CD4-positive, CD25-positive, alpha-beta regulatory T cell (primary cell): ENCODE data around the gene FBXO48. TPM values are rescaled to one million over a fixed set of nuclear protein-coding genes. Genes with fewer than 3 reads are reported as not detected.
"Not testable (repeated sequence)": the region's sequence is repeated elsewhere in the genome, so short reads cannot be mapped to it uniquely, and the experiment has no call there.

Source experiments
- ATAC-seq, 2 donors: fragments of 150-1000 bp; cut with Tn5 transposase; one replicate each; pipeline ENCODE4 v1.10.0; 2021; ENCODE audit warnings: low read depth in 2 of 2, moderate number of reproducible peaks in 2 of 2, moderate library complexity in 1 of 2
- DNase-seq, 3 donors: peaks; one replicate each; pipeline versions ENCODE4 v3.0.0 to v3.0.0-alpha.2; 2012 to 2022; ENCODE audit warnings: mixed read lengths in 1 of 3
- H3K27ac ChIP-seq: one replicate; pipeline ENCODE4 v1.7.0; 2013; ENCODE audit warnings: mild to moderate bottlenecking, low read length; ENCODE audit not compliant: insufficient read depth, poor library complexity, severe bottlenecking
- H3K27me3 ChIP-seq: one replicate; pipeline ENCODE4 v1.7.0; 2013; ENCODE audit warnings: low read length; ENCODE audit not compliant: control insufficient read depth, insufficient read depth
- H3K36me3 ChIP-seq: one replicate; pipeline ENCODE4 v1.7.0; 2013; ENCODE audit warnings: mild to moderate bottlenecking, low read length, moderate library complexity; ENCODE audit not compliant: control insufficient read depth, insufficient read depth
- H3K4me1 ChIP-seq: 2 replicates; pipeline ENCODE4 v1.7.0; 2013; ENCODE audit warnings: mild to moderate bottlenecking, low read length; ENCODE audit not compliant: insufficient read depth, control insufficient read depth, poor library complexity, severe bottlenecking
- H3K4me3 ChIP-seq: one replicate; pipeline ENCODE4 v1.7.0; 2013; ENCODE audit warnings: low read depth, mild to moderate bottlenecking, low read length, moderate library complexity
- H3K9me3 ChIP-seq, 2 experiments: 1 replicate in 1 of 2; 2 replicates in 1 of 2; pipeline ENCODE4 v1.7.0; 2013; ENCODE audit warnings: low read length in 2 of 2, mild to moderate bottlenecking in 1 of 2, moderate library complexity in 1 of 2; ENCODE audit not compliant: control insufficient read depth in 2 of 2
- H3K27ac Mint-ChIP-seq, 3 donors: one replicate each; pipeline ENCODE4 v1.8.0; 2020 to 2022; ENCODE audit warnings: mild to moderate bottlenecking in 3 of 3, mixed read lengths in 3 of 3, moderate library complexity in 2 of 3
- H3K27me3 Mint-ChIP-seq: one replicate; pipeline ENCODE4 v1.8.0; 2022; ENCODE audit warnings: mild to moderate bottlenecking, mixed read lengths
- H3K36me3 Mint-ChIP-seq: one replicate; pipeline ENCODE4 v1.8.0; 2020; ENCODE audit warnings: mixed read lengths
- H3K4me1 Mint-ChIP-seq, 4 donors: one replicate each; pipeline ENCODE4 v1.8.0; 2020 to 2022; ENCODE audit warnings: mixed read lengths in 4 of 4, mild to moderate bottlenecking in 1 of 4
- H3K4me3 Mint-ChIP-seq, 4 donors: one replicate each; pipeline ENCODE4 v1.8.0; 2020 to 2022; ENCODE audit warnings: mild to moderate bottlenecking in 4 of 4, mixed read lengths in 4 of 4, moderate library complexity in 3 of 4
- H3K9me3 Mint-ChIP-seq, 7 donors: one replicate each; pipeline ENCODE4 v1.8.0; 2020 to 2022; ENCODE audit warnings: mixed read lengths in 7 of 7, mild to moderate bottlenecking in 3 of 7, moderate library complexity in 2 of 7
- polyA plus RNA-seq, 4 donors: library from polyadenylated mRNA; unstranded; fragments of 300-500 nt; fragmentation: Illumina TruSeq; gene quantifications; one replicate each; pipeline ENCODE4 v1.2.3, GENCODE V29; 2021
- total RNA-seq: library from RNA; stranded (reverse); gene quantifications from one replicate; pipeline ENCODE4 v1.2.3, GENCODE V29; 2022

Gene FBXO48
- total and polyA plus RNA-seq, 5 donors from 2014 or later, result 0.59 to 2.7 (median 1.0) TPM

- H3K27me3 ChIP-seq, result no peaks in the 10 kb centered on the region
- DNase-seq (no peak), ATAC-seq (peak; percentile 12 to 14)
- H3K4me1 Mint-ChIP-seq, result peaks cover 13 to 29% (median 21%) of the 10 kb centered on the region in 4 donors
- no peaks in the 10 kb centered on the region for H3K9me3 ChIP-seq
- no peaks in the 10 kb centered on the region for H3K36me3 ChIP-seq
- H3K27me3 Mint-ChIP-seq, result no peaks in the 10 kb centered on the region
- peak overlapping the region; percentile 0 to 77 (median 46) for H3K4me3 Mint-ChIP-seq
- H3K36me3 Mint-ChIP-seq, result peaks cover 7% of the 10 kb centered on the region
- H3K9me3 Mint-ChIP-seq, result peaks cover 0 to 6% (median 0%) of the 10 kb centered on the region in 7 donors
- H3K4me1 ChIP-seq, result peaks cover 24% of the 10 kb centered on the region
- H3K27ac ChIP-seq, result peak overlapping the region; percentile 57
- H3K4me3 ChIP-seq, result peak overlapping the region; percentile 78
- H3K27ac Mint-ChIP-seq, result peak overlapping the region; percentile 70 to 96 (median 78)
Observed at GRCh38 chr2:68505603-68506159, 38.6 kb upstream of the FBXO48 start.

GRCh38 chr2:68501768-68502167 lies 34.7 kb upstream of the FBXO48 start:
- Mint-ChIP-seq H3K4me3 (no peak overlapping the region), H3K36me3 (peaks cover 5% of the 10 kb centered on the region), H3K27me3 (no peaks in the 10 kb centered on the region), H3K9me3 (peaks cover 0 to 5% (median 2%) of the 10 kb centered on the region in 7 donors), H3K27ac (no peak overlapping the region), H3K4me1 (peaks cover 13 to 19% (median 16%) of the 10 kb centered on the region in 4 donors)
- Histone ChIP-seq H3K27me3 (no peaks in the 10 kb centered on the region), H3K36me3 (no peaks in the 10 kb centered on the region), H3K27ac (no peak overlapping the region), H3K4me3 (no peak overlapping the region), H3K9me3 (peaks cover 0 to 3% of the 10 kb centered on the region in 2 experiments), H3K4me1 (peaks cover 19% of the 10 kb centered on the region)
- DNase-seq (no peak), ATAC-seq (no peak)

- Mint-ChIP-seq H3K27me3 (no peaks in the 10 kb centered on the region), H3K36me3 (peaks cover 11% of the 10 kb centered on the region)
Observed at GRCh38 chr2:68500649-68501048, 33.6 kb upstream of the FBXO48 start.

GRCh38 chr2:68499133-68499532 lies 32.0 kb upstream of the FBXO48 start:
- no peaks in the 10 kb centered on the region for H3K4me1 ChIP-seq
- H3K9me3 Mint-ChIP-seq, result peaks cover 0 to 15% (median 6%) of the 10 kb centered on the region in 7 donors
- H3K27me3 Mint-ChIP-seq, result no peaks in the 10 kb centered on the region
- peaks cover 0 to 9% of the 10 kb centered on the region in 2 experiments for H3K9me3 ChIP-seq
- H3K36me3 ChIP-seq, result no peaks in the 10 kb centered on the region
- DNase-seq (no peak), ATAC-seq (no peak)
- H3K4me3 ChIP-seq, result no peak overlapping the region
- no peaks in the 10 kb centered on the region for H3K27me3 ChIP-seq
- H3K4me1 Mint-ChIP-seq, result peaks cover 0 to 4% (median 1%) of the 10 kb centered on the region in 4 donors
- H3K4me3 Mint-ChIP-seq, result no peak overlapping the region
- H3K27ac Mint-ChIP-seq, result no peak overlapping the region
- no peak overlapping the region for H3K27ac ChIP-seq
- H3K36me3 Mint-ChIP-seq, result peaks cover 20% of the 10 kb centered on the region

More at GRCh38 chr2:68500649-68501048, 33.6 kb upstream of the FBXO48 start:
- Histone ChIP-seq H3K27me3 (no peaks in the 10 kb centered on the region), H3K36me3 (no peaks in the 10 kb centered on the region), H3K9me3 (peaks cover 0 to 9% of the 10 kb centered on the region in 2 experiments), H3K4me1 (peaks cover 9% of the 10 kb centered on the region), H3K27ac (no peak overlapping the region), H3K4me3 (no peak overlapping the region)
- Mint-ChIP-seq H3K4me3 (no peak overlapping the region), H3K9me3 (peaks cover 0 to 11% (median 6%) of the 10 kb centered on the region in 7 donors), H3K27ac (peak overlapping the region in 1 of 3 donors; percentile 55), H3K4me1 (peaks cover 3 to 8% (median 5%) of the 10 kb centered on the region in 4 donors)
- ATAC-seq, result no peak
- no peak for DNase-seq

- Mint-ChIP-seq H3K27me3 (no peaks in the 10 kb centered on the region), H3K4me1 (peaks cover 4 to 15% (median 9%) of the 10 kb centered on the region in 4 donors), H3K4me3 (no peak overlapping the region), H3K36me3 (peaks cover 13% of the 10 kb centered on the region), H3K27ac (no peak overlapping the region), H3K9me3 (peaks cover 0 to 9% (median 2%) of the 10 kb centered on the region in 7 donors)
- H3K4me1 ChIP-seq, result peaks cover 6% of the 10 kb centered on the region
- H3K27ac ChIP-seq, result no peak overlapping the region
- peaks cover 0 to 4% of the 10 kb centered on the region in 2 experiments for H3K9me3 ChIP-seq
- no peak overlapping the region for H3K4me3 ChIP-seq
- no peaks in the 10 kb centered on the region for H3K27me3 ChIP-seq
- ATAC-seq, result no peak
- DNase-seq, result no peak
- H3K36me3 ChIP-seq, result no peaks in the 10 kb centered on the region
Observed at GRCh38 chr2:68491582-68491981, 24.5 kb upstream of the FBXO48 start.

GRCh38 chr2:68489282-68489681 lies 22.2 kb upstream of the FBXO48 start:
- Mint-ChIP-seq H3K4me3 (peak overlapping the region in 1 of 4 donors; percentile 70), H3K27me3 (no peaks in the 10 kb centered on the region), H3K4me1 (peaks cover 4 to 15% (median 9%) of the 10 kb centered on the region in 4 donors), H3K36me3 (peaks cover 1% of the 10 kb centered on the region), H3K27ac (no peak overlapping the region), H3K9me3 (peaks cover 0 to 1% (median 0%) of the 10 kb centered on the region in 7 donors)
- H3K36me3 ChIP-seq, result no peaks in the 10 kb centered on the region
- no peak overlapping the region for H3K27ac ChIP-seq
- ATAC-seq (no peak), DNase-seq (no peak)
- no peaks in the 10 kb centered on the region for H3K9me3 ChIP-seq
- peaks cover 6% of the 10 kb centered on the region for H3K4me1 ChIP-seq
- H3K27me3 ChIP-seq, result no peaks in the 10 kb centered on the region
- no peak overlapping the region for H3K4me3 ChIP-seq

- not testable (repeated sequence) for H3K27me3 ChIP-seq, DNase-seq, H3K27ac Mint-ChIP-seq, ATAC-seq, H3K9me3 ChIP-seq, H3K36me3 Mint-ChIP-seq, H3K36me3 ChIP-seq, H3K27ac ChIP-seq, H3K9me3 Mint-ChIP-seq, H3K4me3 Mint-ChIP-seq, H3K27me3 Mint-ChIP-seq, H3K4me1 ChIP-seq, H3K4me3 ChIP-seq
- peaks cover 4 to 15% (median 9%) of the 10 kb centered on the region in 4 donors for H3K4me1 Mint-ChIP-seq
Observed at GRCh38 chr2:68488605-68489004, 21.5 kb upstream of the FBXO48 start.
